Measurements from ENCODE around the gene TRMT1L. TPM values are rescaled to one million over a fixed set of nuclear protein-coding genes. Genes with fewer than 3 reads are reported as not detected.

TRMT1L gene
- total and polyA plus RNA-seq, 7 donors = 5.4 to 18.6 (median 9.5) TPM

DNA sequence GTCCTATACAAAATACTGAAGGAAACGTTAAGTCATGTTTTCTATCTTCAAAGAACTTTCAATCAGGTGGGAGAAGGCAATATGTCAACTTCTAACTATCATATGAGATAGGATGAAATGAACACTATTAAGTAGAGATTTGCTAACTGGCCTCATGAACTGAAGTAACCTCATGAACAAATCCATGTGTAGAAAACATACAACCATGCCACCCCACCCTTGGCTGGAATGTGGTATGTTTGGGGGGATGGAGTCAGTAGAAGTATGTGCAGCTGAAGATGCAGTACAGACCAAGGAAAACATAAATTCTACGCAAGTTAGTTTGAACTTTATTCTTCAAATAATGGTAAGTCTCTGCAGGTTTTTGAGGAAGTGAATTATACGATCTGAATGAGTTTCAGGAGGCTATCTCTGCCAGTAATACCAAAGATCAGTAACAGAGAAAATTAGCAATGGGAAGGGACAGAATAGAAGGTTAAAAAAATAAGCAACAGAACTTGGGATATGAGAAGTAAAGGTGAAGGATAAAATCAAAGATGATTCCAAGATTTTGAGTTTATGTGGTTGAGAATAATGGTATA, 4.5 kb downstream of the TRMT1L start:
- WGBS, 2 donors = 61 to 76% methylated on average over 3 of the region's 3 CpGs
- Histone ChIP-seq H3K36me3 (peaks cover 0 to 39% (median 7%) of the 10 kb centered on the region in 4 donors), H3K4me3 (no peak overlapping the region), H3K9me3 (no peaks in the 10 kb centered on the region), H3K27me3 (no peaks in the 10 kb centered on the region), H3K4me1 (peaks cover 0 to 24% (median 19%) of the 10 kb centered on the region in 4 donors), H3K27ac (no peak overlapping the region)
- intact Hi-C loops (cut with DNase I) = loop anchor here (10.0 kb wide), 1 partner anchor 167 kb away; no protein-coding TSS in a partner anchor
- no peak for DNase-seq
- TF ChIP-seq POLR2AphosphoS5 (IDR thresholded peaks at IDR 0.05) = no peak
- no peak for TF ChIP-seq POLR2A (IDR thresholded peaks at IDR 0.05)
- TF ChIP-seq CTCF (IDR thresholded peaks at IDR 0.05) = no peak
- TF ChIP-seq EP300 (IDR thresholded peaks at IDR 0.05) = no peak

GRCh38 chr1:185151215-185151614, 5.5 kb downstream of the TRMT1L start:
- DNase-seq = no peak
- peaks cover 0 to 50% (median 12%) of the 10 kb centered on the region in 4 donors for H3K36me3 ChIP-seq
- H3K27me3 ChIP-seq = no peaks in the 10 kb centered on the region
- intact Hi-C loops (cut with DNase I) = loop anchor here (10.0 kb wide), 1 partner anchor 166 kb away; no protein-coding TSS in a partner anchor
- 96 to 97% methylated on average over 5 of the region's 5 CpGs for WGBS, 2 donors
- H3K4me3 ChIP-seq = no peak overlapping the region
- peaks cover 0 to 24% (median 19%) of the 10 kb centered on the region in 4 donors for H3K4me1 ChIP-seq
- H3K27ac ChIP-seq = no peak overlapping the region
- TF ChIP-seq POLR2A (IDR thresholded peaks at IDR 0.05) (no peak), POLR2AphosphoS5 (IDR thresholded peaks at IDR 0.05) (no peak), CTCF (IDR thresholded peaks at IDR 0.05) (no peak), EP300 (IDR thresholded peaks at IDR 0.05) (no peak)
- no peaks in the 10 kb centered on the region for H3K9me3 ChIP-seq

DNA sequence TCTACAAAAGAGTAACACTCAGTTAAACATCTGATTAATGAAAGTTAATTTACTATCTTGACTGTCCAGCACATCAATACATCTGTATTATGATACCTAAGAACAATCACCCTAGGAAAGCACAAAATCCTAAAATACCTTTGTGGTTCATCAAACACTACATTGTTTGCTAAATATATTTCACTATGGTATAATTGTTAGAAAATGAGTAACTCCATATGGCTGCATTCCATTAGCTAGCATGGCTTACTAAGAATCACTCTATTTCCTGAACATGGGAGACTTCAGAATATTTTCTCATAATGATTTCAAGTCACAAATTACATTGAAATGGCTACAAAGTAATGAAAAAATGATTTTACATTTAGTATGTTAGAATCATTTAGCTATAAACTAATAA, 12.5 kb downstream of the TRMT1L start:
- Histone ChIP-seq H3K27me3 (no peaks in the 10 kb centered on the region), H3K4me1 (no peaks in the 10 kb centered on the region), H3K9me3 (no peaks in the 10 kb centered on the region), H3K27ac (no peak overlapping the region), H3K36me3 (peaks cover 0 to 93% (median 22%) of the 10 kb centered on the region in 4 donors), H3K4me3 (no peak overlapping the region)
- TF ChIP-seq POLR2AphosphoS5 (IDR thresholded peaks at IDR 0.05) = no peak
- no peak for TF ChIP-seq POLR2A (IDR thresholded peaks at IDR 0.05)
- no peak for TF ChIP-seq EP300 (IDR thresholded peaks at IDR 0.05)
- no peak for TF ChIP-seq CTCF (IDR thresholded peaks at IDR 0.05)
- intact Hi-C loops (cut with DNase I) = no loop called here
- no peak for DNase-seq

DNA sequence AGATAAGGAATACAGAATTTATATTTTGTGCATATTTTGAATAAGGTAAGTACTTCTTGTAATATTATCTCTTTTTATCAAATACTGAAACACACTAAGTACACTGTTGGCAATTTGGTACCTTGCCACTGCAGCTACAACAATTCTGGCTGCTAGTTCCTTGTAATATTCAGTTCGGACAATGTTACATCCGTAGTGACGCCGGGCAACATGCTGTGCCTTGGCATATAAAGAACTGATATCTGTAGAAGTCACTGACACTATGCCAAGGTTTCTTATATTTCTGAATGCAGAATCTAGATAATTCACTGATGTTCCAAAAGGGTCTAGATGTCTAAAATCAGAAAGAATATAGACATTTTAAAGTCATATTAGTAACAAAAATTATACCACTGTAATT, 17.5 kb downstream of the TRMT1L start:
- intact Hi-C loops (cut with DNase I) = no loop called here
- Histone ChIP-seq H3K27me3 (no peaks in the 10 kb centered on the region), H3K36me3 (peaks cover 4 to 90% (median 26%) of the 10 kb centered on the region in 4 donors), H3K4me3 (no peak overlapping the region), H3K4me1 (no peaks in the 10 kb centered on the region), H3K9me3 (no peaks in the 10 kb centered on the region), H3K27ac (no peak overlapping the region)
- TF ChIP-seq POLR2A (IDR thresholded peaks at IDR 0.05) (no peak), POLR2AphosphoS5 (IDR thresholded peaks at IDR 0.05) (no peak), EP300 (IDR thresholded peaks at IDR 0.05) (no peak), CTCF (IDR thresholded peaks at IDR 0.05) (no peak)
- 97% methylated on average over 4 of the region's 4 CpGs for WGBS, 2 donors
- DNase-seq = no peak

Data from sigmoid colon (tissue), 7 donors.